SK-N-SH (cell line): ENCODE measurements around the gene ZNF429. TPM values are rescaled to one million over a fixed set of nuclear protein-coding genes. Genes with fewer than 3 reads are reported as not detected.

ENCODE experiments used
- CTCF ChIA-PET: fragments of 300-600, 350-600 bp; formaldehyde crosslinking; extraction: SDS; loops from one replicate; lab custom pipeline; 2021; lab: Yijun Ruan, JAX
- POLR2A ChIA-PET: fragments of 350-600 bp; sonication (Branson Sonifier 250); formaldehyde crosslinking; extraction: SDS; loops from one replicate; lab custom pipeline; 2020; ENCODE audit warnings: antibody characterized with exemption, inconsistent platforms; lab: Yijun Ruan, JAX
- DNase-seq: peaks from one replicate; pipeline ENCODE4 v3.0.0; 2012
- H2AFZ ChIP-seq: fragments of 200-600 bp; sonication (generic); 2 replicates; pipeline ENCODE4 v1.8.1; 2016; ENCODE audit warnings: antibody characterized with exemption, mild to moderate bottlenecking, low read depth
- H3F3A ChIP-seq: fragments of 200-600 bp; sonication (generic); replicated peaks from 2 replicates; pipeline ENCODE3; 2016; ENCODE audit warnings: antibody characterized with exemption, mild to moderate bottlenecking; ENCODE audit not compliant: insufficient read depth
- H3K27ac ChIP-seq, 2 experiments: fragments of 200-500 bp in 1 of 2; fragments of 200-600 bp in 1 of 2; sonication (Bioruptor generic) in 1 of 2; sonication (generic), shearing (Covaris generic) in 1 of 2; 2 replicates each; pipeline versions ENCODE4 v1.5.1 to v1.6.1; 2014 to 2016; ENCODE audit warnings: low read depth in 2 of 2, inconsistent platforms in 1 of 2, low read length in 1 of 2, mild to moderate bottlenecking in 1 of 2, mixed read lengths in 1 of 2
- H3K27me3 ChIP-seq: fragments of 200-600 bp; sonication (generic), shearing (Covaris generic); 2 replicates; pipeline ENCODE4 v1.6.1; 2016; ENCODE audit warnings: mixed run types; ENCODE audit not compliant: insufficient read depth
- H3K36me3 ChIP-seq, 2 experiments: fragments of 200-500 bp in 1 of 2; fragments of 200-600 bp in 1 of 2; sonication (Bioruptor generic) in 1 of 2; sonication (generic) in 1 of 2; replicated peaks in 1 of 2; 2 replicates each; pipeline versions ENCODE3 to v1.5.1; 2014 to 2016; ENCODE audit warnings: low read length in 1 of 2, mild to moderate bottlenecking in 1 of 2; ENCODE audit not compliant: insufficient read depth in 2 of 2, control insufficient read depth in 1 of 2
- H3K4me1 ChIP-seq, 2 experiments: fragments of 200-500 bp in 1 of 2; fragments of 200-600 bp in 1 of 2; sonication (Bioruptor generic) in 1 of 2; sonication (generic), shearing (Covaris generic) in 1 of 2; 2 replicates each; pipeline versions ENCODE4 v1.5.1 to v1.6.1; 2014 to 2016; ENCODE audit warnings: low read depth in 1 of 2, low read length in 1 of 2, mixed run types in 1 of 2; ENCODE audit not compliant: insufficient read depth in 2 of 2, control insufficient read depth in 1 of 2
- H3K4me2 ChIP-seq: fragments of 200-600 bp; sonication (generic), shearing (Covaris generic); 2 replicates; pipeline ENCODE4 v1.6.1; 2017; ENCODE audit warnings: mixed run types
- H3K4me3 ChIP-seq, 2 experiments: fragments of 200-500 bp in 1 of 2; fragments of 200-600 bp in 1 of 2; sonication (Bioruptor generic) in 1 of 2; sonication (generic), shearing (Covaris generic) in 1 of 2; 2 replicates each; pipeline versions ENCODE4 v1.5.1 to v1.8.1; 2014 to 2016; ENCODE audit warnings: low read depth in 2 of 2, inconsistent platforms in 1 of 2, low read length in 1 of 2, mild to moderate bottlenecking in 1 of 2, mixed read lengths in 1 of 2, moderate library complexity in 1 of 2
- H3K79me2 ChIP-seq: fragments of 200-600 bp; sonication (generic); 2 replicates; pipeline ENCODE4 v1.8.1; 2017; ENCODE audit warnings: mild to moderate bottlenecking; ENCODE audit not compliant: insufficient read depth
- H3K9ac ChIP-seq: fragments of 200-600 bp; sonication (generic); 2 replicates; pipeline ENCODE4 v1.6.1; 2017; ENCODE audit warnings: mixed run types
- H3K9me2 ChIP-seq: fragments of 200-600 bp; sonication (generic); 2 replicates; pipeline ENCODE4 v1.6.1; 2017; ENCODE audit warnings: mixed run types
- H3K9me3 ChIP-seq: fragments of 200-600 bp; sonication (generic); 2 replicates; pipeline ENCODE4 v1.6.1; 2017; ENCODE audit warnings: mixed run types, mild to moderate bottlenecking, moderate library complexity
- H4K20me1 ChIP-seq: fragments of 200-600 bp; sonication (generic); 2 replicates; pipeline ENCODE4 v1.6.1; 2017; ENCODE audit warnings: mild to moderate bottlenecking, mixed run types; ENCODE audit not compliant: insufficient read depth
- CHD2 ChIP-seq: fragments of 150-350 bp; IDR thresholded peaks from 2 replicates; pipeline ENCODE4 v1.6.1; 2018; ENCODE audit warnings: low read length; ENCODE audit not compliant: partially characterized antibody
- EP300 ChIP-seq, 2 experiments: IDR thresholded peaks; 2 replicates each; pipeline versions ENCODE4 v1.4.0 to v1.6.1; 2012; ENCODE audit warnings: borderline replicate concordance in 1 of 2, low read depth in 1 of 2, low read length in 1 of 2
- EZH2phosphoT487 ChIP-seq: fragments of 200-600 bp; sonication (generic); IDR thresholded peaks from 2 replicates; pipeline ENCODE4 v1.6.1; 2017; ENCODE audit warnings: low read depth, mixed run types, mild to moderate bottlenecking, antibody characterized with exemption, moderate library complexity, borderline replicate concordance
- FOSL2 ChIP-seq: IDR thresholded peaks from 2 replicates; pipeline ENCODE4 v1.4.0; 2012; ENCODE audit warnings: low read depth, mild to moderate bottlenecking, moderate library complexity, borderline replicate concordance
- JUND ChIP-seq: IDR thresholded peaks from 2 replicates; pipeline ENCODE4 v1.4.0; 2012
- MEF2A ChIP-seq: IDR thresholded peaks from 2 replicates; pipeline ENCODE4 v1.4.0; 2012; ENCODE audit warnings: low read depth, borderline replicate concordance
- MXI1 ChIP-seq: IDR thresholded peaks from 2 replicates; pipeline ENCODE4 v1.6.1; 2012; ENCODE audit warnings: mild to moderate bottlenecking, low read depth, low read length, improper control_type of control experiment
- NRF1 ChIP-seq: IDR thresholded peaks from 2 replicates; pipeline ENCODE4 v1.6.1; 2012; ENCODE audit warnings: low read depth, mild to moderate bottlenecking, low read length
- RAD21 ChIP-seq: IDR thresholded peaks from 2 replicates; pipeline ENCODE4 v1.6.1; 2012; ENCODE audit warnings: mild to moderate bottlenecking, low read length
- RXRA ChIP-seq: IDR thresholded peaks from 2 replicates; pipeline ENCODE4 v1.4.0; 2012; ENCODE audit warnings: low read depth, mild to moderate bottlenecking, borderline replicate concordance
- SIN3A ChIP-seq: IDR thresholded peaks from 2 replicates; pipeline ENCODE4 v1.6.1; 2012; ENCODE audit warnings: low read depth, mild to moderate bottlenecking, low read length, moderate library complexity, borderline replicate concordance
- SMC3 ChIP-seq: IDR thresholded peaks from 2 replicates; pipeline ENCODE4 v1.6.1; 2012; ENCODE audit warnings: low read depth, low read length, improper control_type of control experiment
- TCF12 ChIP-seq: IDR thresholded peaks from 2 replicates; pipeline ENCODE4 v1.4.0; 2012
- YY1 ChIP-seq: IDR thresholded peaks from 2 replicates; pipeline ENCODE4 v1.4.0; 2012; ENCODE audit warnings: low read depth, mild to moderate bottlenecking
- WGBS: methylation state at CpG from one replicate; pipeline ENCODE4 v1.1.6; 2017; ENCODE audit warnings: low lambda C conversion rate; 5-methylcytosine and 5-hydroxymethylcytosine counted together
- polyA plus RNA-seq, 3 experiments: library from polyadenylated mRNA; depleted of rRNA; stranded (reverse); fragments of >200 nt; gene quantifications; 2 replicates each; pipeline ENCODE4 v1.2.3, GENCODE V29; 2012
- TF ChIP-seq, protein P1 (sequence below): IDR thresholded peaks from 2 replicates; pipeline ENCODE4 v1.4.0; 2012; ENCODE audit warnings: low read depth, borderline replicate concordance

ZNF429 gene
- polyA plus RNA-seq, 1 of the 3 experiments (the other 2 are of a cell fraction), result 5.6 TPM

GRCh38 chr19:21463449-21464105 lies 41.8 kb upstream of the ZNF429 start:
- H3K4me1 ChIP-seq, result no peaks in the 10 kb centered on the region; a peak in 1 of 4 replicates
- no peaks in the 10 kb centered on the region for H4K20me1 ChIP-seq
- H3K36me3 ChIP-seq, result no peaks in the 10 kb centered on the region
- peak overlapping the region in 1 of 2 experiments; percentile 20; a peak in 1 of 4 replicates for H3K27ac ChIP-seq
- no peaks in the 10 kb centered on the region for H3K9me2 ChIP-seq
- CTCF ChIA-PET, result interaction anchor here (0.8 to 2.0 kb wide), 4 partner anchors 11 to 269 kb away, joined by 3 to 6 read pairs (median 4); no protein-coding TSS in a partner anchor
- 14% methylated on average over 15 of the region's 38 CpGs for WGBS
- POLR2A ChIA-PET, result interaction anchor here (0.6 to 1.8 kb wide), 5 partner anchors 11 to 322 kb away, joined by 3 to 12 read pairs (median 4); partner anchors contain the start of genes ZNF429, ZNF431, ZNF493 and ZNF708
- H3K27me3 ChIP-seq, result no peaks in the 10 kb centered on the region
- no peaks in the 10 kb centered on the region for H3K79me2 ChIP-seq
- H3F3A ChIP-seq, result no peaks in the 10 kb centered on the region
- TF ChIP-seq NRF1, result no peak
- TF ChIP-seq MXI1, result peak; percentile 64
- no peak overlapping the region for H3K4me2 ChIP-seq
- no peaks in the 10 kb centered on the region for H3K9me3 ChIP-seq
- no peak overlapping the region for H2AFZ ChIP-seq
- DNase-seq, result peak; percentile 87
- H3K9ac ChIP-seq, result no peak overlapping the region
- H3K4me3 ChIP-seq, result peak overlapping the region in 1 of 2 experiments; percentile 48; a peak in 3 of 4 replicates

GRCh38 chr19:21466627-21467026 lies 38.8 kb upstream of the ZNF429 start:
- TF ChIP-seq YY1, result no peak
- TF ChIP-seq CHD2, result no peak
- no peak for TF ChIP-seq TCF12
- TF ChIP-seq MXI1, result no peak
- no peak for TF ChIP-seq MEF2A
- no peak for TF ChIP-seq SIN3A
- TF ChIP-seq JUND, result no peak
- no peak for TF ChIP-seq RAD21
- TF ChIP-seq RXRA, result no peak
- TF ChIP-seq EP300 (IDR thresholded peaks at IDR 0.05; ENCODE audit: borderline replicate concordance in 1 of 2, low read depth in 1 of 2, low read length in 1 of 2), result no peak
- TF ChIP-seq NRF1, result no peak
- no peak for TF ChIP-seq EZH2phosphoT487
- TF ChIP-seq, all 33 proteins: peak for 0
- H3K36me3 ChIP-seq, result no peaks in the 10 kb centered on the region
- POLR2A ChIA-PET, result no interaction called here
- no peak overlapping the region for H3K27ac ChIP-seq
- no peak overlapping the region for H3K9ac ChIP-seq
- no peaks in the 10 kb centered on the region for H3K9me2 ChIP-seq
- DNase-seq, result no peak
- no peak overlapping the region for H2AFZ ChIP-seq
- no peak overlapping the region for H3K4me3 ChIP-seq
- CTCF ChIA-PET, result interaction anchor here (0.9 to 1.7 kb wide), 2 partner anchors 17 to 264 kb away, joined by 3 to 8 read pairs; no protein-coding TSS in a partner anchor
- H3K27me3 ChIP-seq, result no peaks in the 10 kb centered on the region
- H3K9me3 ChIP-seq, result no peaks in the 10 kb centered on the region
- 57% methylated on average over 5 of the region's 8 CpGs for WGBS
- no peak overlapping the region for H3K4me2 ChIP-seq
- no peaks in the 10 kb centered on the region for H4K20me1 ChIP-seq
- H3F3A ChIP-seq, result no peaks in the 10 kb centered on the region
- H3K4me1 ChIP-seq, result no peaks in the 10 kb centered on the region; a peak in 1 of 4 replicates
- H3K79me2 ChIP-seq, result no peaks in the 10 kb centered on the region

- H3K4me2 ChIP-seq, result no peak overlapping the region
- TF ChIP-seq SMC3, result no peak
- TF ChIP-seq RXRA, result no peak
- TF ChIP-seq, protein P1, sequence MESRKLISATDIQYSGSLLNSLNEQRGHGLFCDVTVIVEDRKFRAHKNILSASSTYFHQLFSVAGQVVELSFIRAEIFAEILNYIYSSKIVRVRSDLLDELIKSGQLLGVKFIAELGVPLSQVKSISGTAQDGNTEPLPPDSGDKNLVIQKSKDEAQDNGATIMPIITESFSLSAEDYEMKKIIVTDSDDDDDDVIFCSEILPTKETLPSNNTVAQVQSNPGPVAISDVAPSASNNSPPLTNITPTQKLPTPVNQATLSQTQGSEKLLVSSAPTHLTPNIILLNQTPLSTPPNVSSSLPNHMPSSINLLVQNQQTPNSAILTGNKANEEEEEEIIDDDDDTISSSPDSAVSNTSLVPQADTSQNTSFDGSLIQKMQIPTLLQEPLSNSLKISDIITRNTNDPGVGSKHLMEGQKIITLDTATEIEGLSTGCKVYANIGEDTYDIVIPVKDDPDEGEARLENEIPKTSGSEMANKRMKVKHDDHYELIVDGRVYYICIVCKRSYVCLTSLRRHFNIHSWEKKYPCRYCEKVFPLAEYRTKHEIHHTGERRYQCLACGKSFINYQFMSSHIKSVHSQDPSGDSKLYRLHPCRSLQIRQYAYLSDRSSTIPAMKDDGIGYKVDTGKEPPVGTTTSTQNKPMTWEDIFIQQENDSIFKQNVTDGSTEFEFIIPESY, result no peak
- no peak for TF ChIP-seq FOSL2
- TF ChIP-seq, all 33 proteins: peak for 0
- DNase-seq, result no peak
- CTCF ChIA-PET, result interaction anchor here (1.5 kb wide), 1 partner anchor 15 kb away, joined by 5 read pairs; no protein-coding TSS in a partner anchor
- Histone ChIP-seq H3F3A (no peaks in the 10 kb centered on the region), H3K27ac (no peak overlapping the region), H2AFZ (no peak overlapping the region), H3K27me3 (no peaks in the 10 kb centered on the region), H3K79me2 (no peaks in the 10 kb centered on the region), H4K20me1 (no peaks in the 10 kb centered on the region), H3K36me3 (no peaks in the 10 kb centered on the region), H3K9me2 (no peaks in the 10 kb centered on the region), H3K9me3 (no peaks in the 10 kb centered on the region), H3K4me3 (no peak overlapping the region), H3K9ac (no peak overlapping the region), H3K4me1 (no peaks in the 10 kb centered on the region; a peak in 1 of 4 replicates)
- POLR2A ChIA-PET, result no interaction called here
- WGBS, result 49% methylated on average over 5 of the region's 5 CpGs
Observed at GRCh38 chr19:21468791-21469190, 36.6 kb upstream of the ZNF429 start.
